AG04450 (cell line): Measurements from ENCODE around the gene MBOAT2. TPM values are rescaled to one million over a fixed set of nuclear protein-coding genes. Genes with fewer than 3 reads are reported as not detected.

Experiments used
- CTCF ChIA-PET: fragments of 300-600, 350-600 bp; formaldehyde crosslinking; extraction: SDS; loops from one replicate; lab custom pipeline; 2022; ENCODE audit warnings: antibody characterized with exemption, inconsistent platforms; lab: Charles Lee
- POLR2A ChIA-PET: fragments of 350-600 bp; formaldehyde crosslinking; extraction: SDS; loops from one replicate; lab custom pipeline; 2021; ENCODE audit warnings: antibody characterized with exemption, inconsistent platforms; lab: Yijun Ruan, JAX
- DNase-seq: peaks from one replicate; pipeline ENCODE4 v3.0.0-alpha.2; 2011; ENCODE audit warnings: low read depth, low spot score
- H3K27ac ChIP-seq: one replicate; pipeline ENCODE4 v1.5.1; 2012; ENCODE audit warnings: low read depth, low read length, control low read depth
- H3K27me3 ChIP-seq: one replicate; pipeline ENCODE4 v1.6.0; 2012; ENCODE audit warnings: low read length; ENCODE audit not compliant: control insufficient read depth, insufficient read depth
- H3K4me3 ChIP-seq: 2 replicates; pipeline ENCODE4 v1.5.1; 2011; ENCODE audit warnings: mild to moderate bottlenecking, low read depth, low read length, control low read depth
- H3K9me3 ChIP-seq: 2 replicates; pipeline ENCODE4 v1.5.1; 2012; ENCODE audit warnings: low read length; ENCODE audit not compliant: control insufficient read depth, insufficient read depth
- CTCF ChIP-seq: IDR thresholded peaks from 2 replicates; pipeline ENCODE4 v1.5.1; 2011; ENCODE audit warnings: low read depth, low read length, control low read depth, inconsistent platforms
- polyA plus RNA-seq: library from polyadenylated mRNA; depleted of rRNA; stranded (reverse); fragments of >200 nt; gene quantifications from 2 replicates; pipeline ENCODE4 v1.2.3, GENCODE V29; 2011; rRNA removed

Gene MBOAT2
- polyA plus RNA-seq, 1 experiment = 75.2 TPM

GRCh38 chr2:8803658-8804379, 199.7 kb downstream of the MBOAT2 start:
- peak; percentile 9; the same call in 1 of the 2 replicates for TF ChIP-seq CTCF
- peak; percentile 74 for DNase-seq
- H3K4me3 ChIP-seq = no peak overlapping the region
- CTCF ChIA-PET = interaction anchor here (2.6 kb wide), 1 partner anchor 336 kb away, joined by 9 read pairs; no protein-coding TSS in a partner anchor
- POLR2A ChIA-PET = no interaction called here
- no peaks in the 10 kb centered on the region for H3K9me3 ChIP-seq
- H3K27ac ChIP-seq = peak overlapping the region; percentile 42
- no peaks in the 10 kb centered on the region for H3K27me3 ChIP-seq

GRCh38 chr2:8802741-8803140, 200.7 kb downstream of the MBOAT2 start:
- no peak for TF ChIP-seq CTCF
- ChIA-PET POLR2A (no interaction called here), CTCF (no interaction called here)
- Histone ChIP-seq H3K27me3 (no peaks in the 10 kb centered on the region), H3K9me3 (no peaks in the 10 kb centered on the region), H3K4me3 (no peak overlapping the region), H3K27ac (no peak overlapping the region)
- DNase-seq = no peak

Other genes with a start within 250 kb of the MBOAT2 start
- gene KIDINS220, start 166.1 kb downstream of the MBOAT2 start, polyA plus RNA-seq = 49.1 and 64.7 TPM in 2 replicates
- 24.6 and 30.0 TPM in 2 replicates for gene ASAP2, start 203.1 kb upstream of the MBOAT2 start, polyA plus RNA-seq